ENCODE data around the gene TRAPPC12.
"Not testable (repeated sequence)": the region's sequence is repeated elsewhere in the genome, so short reads cannot be mapped to it uniquely, and the experiment has no call there.

The TRAPPC12 gene

GRCh38 chr2:3449086-3449485 lies 69.6 kb downstream of the TRAPPC12 start:
- no peak for TF ChIP-seq CTCF (IDR thresholded peaks at IDR 0.05; ENCODE audit: borderline replicate concordance, insufficient read depth, low read depth, low read length)
- H3K4me3 ChIP-seq (ENCODE audit: low read depth, low read length), result no peak overlapping the region

DNA sequence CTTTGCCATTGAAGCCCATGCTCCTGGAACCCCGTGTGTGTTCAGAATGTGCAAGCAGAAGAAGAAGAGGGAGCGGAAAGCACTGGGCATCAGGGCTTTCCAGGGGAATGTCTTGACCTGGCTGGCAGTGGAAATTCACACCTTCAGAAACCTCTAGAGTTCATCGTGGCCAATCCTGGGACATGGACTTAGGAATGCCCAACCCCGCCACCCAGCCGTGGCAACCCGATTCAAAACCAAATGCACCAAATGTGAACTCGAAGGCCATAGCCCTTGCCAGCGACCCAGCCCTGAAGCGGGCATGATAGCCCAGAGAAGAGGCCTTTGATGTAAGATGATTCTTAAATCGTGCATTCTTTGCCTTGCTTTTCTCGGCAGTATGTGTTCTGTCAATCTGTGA lies 70.4 kb downstream of the TRAPPC12 start:
- H3K4me3 ChIP-seq (ENCODE audit: low read depth, low read length), result no peak overlapping the region
- TF ChIP-seq CTCF (IDR thresholded peaks at IDR 0.05; ENCODE audit: borderline replicate concordance, insufficient read depth, low read depth, low read length), result no peak

DNA sequence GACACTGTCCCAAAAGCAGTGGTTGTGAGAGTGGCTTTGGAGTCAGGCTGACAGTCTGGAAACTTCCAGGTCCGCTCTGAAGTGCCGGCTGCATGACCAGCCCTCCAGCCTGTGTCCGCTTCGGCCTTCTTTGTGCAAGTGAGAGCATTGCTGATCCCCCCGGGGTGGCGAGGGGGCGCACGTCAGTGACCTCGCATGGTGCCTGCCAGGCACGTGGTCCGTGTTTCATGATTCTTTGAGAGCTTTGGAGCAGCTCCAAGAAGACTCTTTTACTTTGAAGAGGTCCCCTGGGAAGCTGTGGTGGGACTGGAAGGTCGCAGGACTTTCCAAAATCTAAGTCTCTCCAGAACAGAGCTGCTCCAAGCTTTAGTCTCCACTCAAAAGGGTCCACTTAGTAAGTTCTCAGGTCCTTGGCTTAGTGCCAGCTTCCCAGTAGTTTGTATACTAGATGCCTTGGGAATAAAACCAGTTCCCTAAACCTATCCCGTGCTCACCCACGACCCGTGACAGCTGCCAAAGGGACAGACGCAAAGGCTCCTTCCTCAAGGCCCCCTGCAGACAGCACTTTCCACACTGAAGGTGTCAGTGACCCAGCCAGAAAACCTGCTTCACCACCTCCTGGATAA lies 71.0 kb downstream of the TRAPPC12 start:
- no peak for TF ChIP-seq CTCF (IDR thresholded peaks at IDR 0.05; ENCODE audit: borderline replicate concordance, insufficient read depth, low read depth, low read length)
- H3K4me3 ChIP-seq (ENCODE audit: low read depth, low read length), result no peak overlapping the region

- H3K4me3 ChIP-seq (ENCODE audit: low read depth, low read length), result no peak overlapping the region
- TF ChIP-seq CTCF (IDR thresholded peaks at IDR 0.05; ENCODE audit: borderline replicate concordance, insufficient read depth, low read depth, low read length), result no peak
Observed at GRCh38 chr2:3451169-3451568, 71.7 kb downstream of the TRAPPC12 start.

GRCh38 chr2:3451926-3452671 lies 72.6 kb downstream of the TRAPPC12 start:
- TF ChIP-seq CTCF (IDR thresholded peaks at IDR 0.05; ENCODE audit: borderline replicate concordance, insufficient read depth, low read depth, low read length), result no peak

GRCh38 chr2:3453190-3453999 lies 73.9 kb downstream of the TRAPPC12 start:
- TF ChIP-seq CTCF (IDR thresholded peaks at IDR 0.05; ENCODE audit: borderline replicate concordance, insufficient read depth, low read depth, low read length), result no peak
- no peak overlapping the region for H3K4me3 ChIP-seq (ENCODE audit: low read depth, low read length)

More at GRCh38 chr2:3451926-3452671, 72.6 kb downstream of the TRAPPC12 start:
- H3K4me3 ChIP-seq (ENCODE audit: low read depth, low read length), result no peak overlapping the region

- not testable (repeated sequence) for H3K4me3 ChIP-seq (ENCODE audit: low read depth, low read length)
Observed at GRCh38 chr2:3454005-3454404, 74.5 kb downstream of the TRAPPC12 start.

Data from GM12875 (cell line).